Fibroblast of skin of right biceps (primary cell): ENCODE data around the gene SHANK2.
"Not testable (repeated sequence)": the region's sequence is repeated elsewhere in the genome, so short reads cannot be mapped to it uniquely, and the experiment has no call there.

ENCODE experiments used
- DNase-seq: peaks from one replicate; pipeline ENCODE4 v3.0.0-alpha.2; 2013

The SHANK2 gene

DNA sequence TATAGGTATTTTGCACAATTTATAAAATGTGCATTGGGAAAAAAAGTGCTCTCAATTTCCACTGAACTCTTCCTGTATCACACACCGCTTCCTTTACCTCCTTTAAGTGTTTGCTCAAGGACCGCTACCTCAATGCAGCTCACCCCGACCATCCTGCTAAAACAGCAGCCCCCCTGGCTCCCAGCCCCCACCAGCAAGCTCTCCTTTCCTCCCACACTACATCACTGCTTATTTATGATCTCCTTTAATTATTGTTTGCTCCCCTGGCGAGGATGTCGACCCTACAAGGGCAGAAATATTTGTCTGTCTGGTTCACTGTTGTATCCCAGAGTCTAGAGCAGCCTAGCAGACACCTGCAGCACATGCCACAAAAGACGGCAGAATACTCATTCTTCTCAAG, 10.0 kb downstream of the SHANK2 start:
- DNase-seq: no peak

- no peak for DNase-seq
Measured at GRCh38 chr11:71241721-71242259, 10.6 kb downstream of the SHANK2 start.

- DNase-seq: peak; percentile 69
Measured at GRCh38 chr11:71240865-71241691, 11.3 kb downstream of the SHANK2 start.

GRCh38 chr11:71240061-71240690, 12.2 kb downstream of the SHANK2 start:
- DNase-seq: no peak

GRCh38 chr11:71239581-71239980, 12.8 kb downstream of the SHANK2 start:
- no peak for DNase-seq

DNA sequence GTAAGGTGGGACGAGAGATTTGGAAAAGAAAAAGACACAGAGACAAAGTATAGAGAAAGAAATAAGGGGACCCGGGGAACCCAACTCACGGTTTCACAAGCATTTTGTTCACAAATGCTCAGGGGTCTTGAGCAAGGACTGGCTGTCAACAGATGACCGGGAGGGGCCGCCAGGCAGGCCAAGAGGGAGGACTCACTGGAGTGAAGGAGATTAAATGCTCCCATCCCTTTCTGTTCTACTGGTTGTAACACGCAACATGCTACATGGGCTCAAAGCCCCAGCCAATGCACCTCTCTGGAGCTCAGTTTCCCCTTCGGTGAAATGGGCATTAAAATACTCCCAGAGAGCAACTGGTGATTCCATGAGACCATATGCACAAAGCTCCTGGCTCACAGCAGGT, 13.4 kb downstream of the SHANK2 start:
- no peak for DNase-seq

GRCh38 chr11:71238285-71238875, 14.0 kb downstream of the SHANK2 start:
- no peak for DNase-seq

DNA sequence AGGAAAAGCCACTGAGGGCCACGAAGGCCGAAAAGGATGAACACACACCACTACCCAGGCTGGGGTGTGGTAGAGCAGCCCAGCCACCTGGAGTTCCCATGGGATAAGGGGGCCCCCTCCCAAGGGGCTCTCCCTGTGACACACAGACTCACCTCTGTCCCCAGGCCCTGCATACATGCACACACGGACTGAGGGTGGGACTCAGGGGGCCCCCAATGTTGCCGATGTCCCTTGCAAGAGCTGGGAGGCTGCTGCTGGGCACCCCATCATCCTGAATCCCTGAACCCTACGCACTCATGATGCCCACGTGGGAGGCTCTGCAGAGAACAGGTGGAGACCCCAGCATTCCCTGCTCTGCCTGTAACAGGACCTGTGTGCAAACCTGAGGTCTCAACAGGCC, 14.5 kb downstream of the SHANK2 start:
- no peak for DNase-seq

DNA sequence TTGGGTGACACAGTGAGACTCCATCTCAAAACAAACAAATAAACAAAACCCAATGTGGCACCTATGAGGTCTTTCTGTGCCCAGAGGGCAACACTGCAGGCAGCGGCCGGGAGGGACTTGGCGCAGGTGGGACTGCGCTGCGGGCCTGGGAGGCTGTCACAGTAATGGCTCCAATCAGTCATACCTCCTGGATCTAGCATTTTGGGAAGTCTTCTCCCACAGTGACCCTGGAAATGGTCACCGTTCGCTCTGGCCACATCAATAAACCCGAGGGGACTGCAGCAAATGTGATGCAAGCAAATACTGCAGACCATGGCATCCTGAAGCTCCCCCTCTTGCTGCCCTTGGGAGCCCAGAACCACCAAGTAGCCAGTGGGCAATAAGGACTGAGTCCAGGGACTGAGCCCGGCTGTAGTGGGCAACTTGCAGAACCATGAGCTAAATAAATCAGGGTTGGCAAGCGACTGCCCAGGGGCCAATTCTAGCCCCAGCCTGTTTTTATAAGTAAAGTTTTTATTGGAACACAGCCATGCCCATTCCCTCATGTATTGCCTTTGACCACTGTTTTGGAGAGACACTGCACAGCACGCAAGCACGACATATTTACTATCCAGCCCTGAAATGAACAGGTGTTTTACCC, 15.4 kb downstream of the SHANK2 start:
- no peak for DNase-seq

- no peak for DNase-seq
Measured at GRCh38 chr11:71235719-71236118, 16.7 kb downstream of the SHANK2 start.

DNA sequence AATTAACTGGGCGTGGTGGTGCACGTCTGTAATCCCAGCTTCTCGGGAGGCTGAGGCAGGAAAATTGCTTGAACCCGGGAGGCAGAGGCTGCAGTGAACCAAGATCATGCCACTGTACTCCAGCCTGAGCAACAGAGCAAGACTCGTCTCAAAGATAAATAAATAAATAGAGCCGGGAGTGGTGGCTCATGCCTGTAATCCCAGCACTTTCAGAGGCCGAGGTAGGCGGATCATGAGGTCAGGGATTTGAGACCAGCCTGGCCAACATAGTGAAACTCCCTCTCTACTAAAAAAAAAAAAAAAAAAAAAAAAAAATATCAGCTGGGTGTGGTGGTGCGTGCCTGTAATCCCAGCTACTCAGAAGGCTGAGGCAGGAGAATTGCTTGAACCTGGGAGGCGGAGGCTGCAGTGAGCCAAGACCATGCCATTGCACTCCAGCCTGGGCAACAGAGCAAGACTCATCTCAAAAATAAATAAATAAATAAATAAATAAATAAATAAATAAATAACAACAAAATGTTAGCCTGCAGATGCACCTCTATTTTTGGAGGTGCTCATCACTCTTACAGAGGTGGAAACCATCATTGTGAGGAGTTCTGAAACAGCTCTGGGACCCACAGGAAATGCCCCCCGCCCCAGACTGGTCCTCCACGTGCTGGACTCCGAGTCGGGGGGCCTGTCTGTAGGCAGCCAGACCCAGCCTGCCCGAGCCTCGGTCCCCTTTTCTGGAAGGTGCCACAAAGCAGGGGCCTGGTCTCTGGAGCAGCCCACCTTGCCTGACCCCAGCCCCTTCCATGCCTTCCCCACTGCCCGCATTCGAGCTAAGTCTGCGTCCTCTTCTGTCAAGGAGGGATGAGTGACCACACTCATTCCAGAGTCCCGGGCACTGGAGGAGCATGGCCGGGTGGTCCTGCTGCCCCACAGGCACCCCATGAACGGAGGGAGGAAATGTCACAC, 18.2 kb downstream of the SHANK2 start:
- not testable (repeated sequence) for DNase-seq

DNA sequence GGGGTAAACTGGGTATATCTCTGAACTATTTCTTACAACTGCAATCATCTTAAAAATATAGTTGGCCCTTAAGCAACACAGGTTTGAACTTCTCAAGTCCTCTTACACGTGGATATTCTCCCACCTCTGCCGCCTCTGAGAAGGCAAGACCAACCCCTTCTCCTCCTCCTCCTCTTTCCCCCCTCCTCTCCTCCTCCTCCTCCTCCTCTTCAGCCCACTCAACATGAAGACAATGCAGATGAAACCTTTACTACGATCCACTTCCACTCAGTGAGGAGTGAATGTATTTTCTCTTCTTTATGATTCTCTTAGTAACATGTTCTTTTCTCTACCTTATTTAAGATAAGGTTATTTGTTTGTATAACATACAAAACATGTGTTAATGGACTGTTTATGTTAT, 20.0 kb downstream of the SHANK2 start:
- DNase-seq: no peak

GRCh38 chr11:71228961-71229360, 23.4 kb downstream of the SHANK2 start:
- DNase-seq: no peak

DNA sequence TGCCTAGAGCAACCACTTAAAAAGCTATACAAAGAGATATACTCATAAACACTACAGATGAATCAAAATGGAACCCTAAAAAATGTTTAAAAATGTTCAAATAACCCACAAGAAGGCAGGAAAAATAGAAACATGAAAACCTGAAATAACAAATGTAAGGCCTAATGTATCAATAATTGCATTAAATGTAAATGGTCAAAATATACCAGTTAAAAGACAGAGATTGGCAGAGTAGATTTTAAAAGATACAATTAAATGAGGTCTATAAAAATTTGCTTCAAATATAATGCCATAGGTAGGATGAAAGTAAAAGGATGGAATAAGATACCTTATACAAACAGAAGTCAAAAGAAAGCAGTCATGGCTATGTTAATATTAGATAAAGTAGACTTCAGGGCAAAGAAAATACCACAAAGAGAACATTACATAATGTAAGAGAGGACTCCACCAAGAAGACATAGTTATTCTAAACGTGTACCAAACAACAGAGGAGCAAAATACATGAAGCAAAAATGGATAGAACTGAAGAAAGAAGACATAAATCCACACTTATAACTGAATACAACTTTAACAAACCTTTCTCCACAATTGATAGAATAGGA, 25.2 kb downstream of the SHANK2 start:
- no peak for DNase-seq

GRCh38 chr11:71223671-71224660, 28.4 kb downstream of the SHANK2 start:
- DNase-seq: no peak

DNA sequence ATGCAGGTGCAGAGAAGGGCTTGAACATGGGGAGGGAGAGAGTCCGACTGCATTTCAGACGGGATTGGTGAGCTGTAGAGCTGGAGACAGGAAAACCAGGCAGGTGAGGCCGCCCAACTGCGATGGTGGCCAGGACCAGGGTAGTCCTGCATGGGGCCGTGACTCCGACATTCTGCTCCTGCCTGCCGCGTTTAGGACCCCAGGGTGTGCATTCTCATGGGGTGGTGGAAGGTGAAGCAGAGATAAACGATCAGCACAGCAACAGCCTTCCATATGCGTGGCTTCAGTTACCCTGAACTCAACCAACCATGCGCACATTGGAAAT, 29.3 kb downstream of the SHANK2 start:
- DNase-seq: no peak

DNA sequence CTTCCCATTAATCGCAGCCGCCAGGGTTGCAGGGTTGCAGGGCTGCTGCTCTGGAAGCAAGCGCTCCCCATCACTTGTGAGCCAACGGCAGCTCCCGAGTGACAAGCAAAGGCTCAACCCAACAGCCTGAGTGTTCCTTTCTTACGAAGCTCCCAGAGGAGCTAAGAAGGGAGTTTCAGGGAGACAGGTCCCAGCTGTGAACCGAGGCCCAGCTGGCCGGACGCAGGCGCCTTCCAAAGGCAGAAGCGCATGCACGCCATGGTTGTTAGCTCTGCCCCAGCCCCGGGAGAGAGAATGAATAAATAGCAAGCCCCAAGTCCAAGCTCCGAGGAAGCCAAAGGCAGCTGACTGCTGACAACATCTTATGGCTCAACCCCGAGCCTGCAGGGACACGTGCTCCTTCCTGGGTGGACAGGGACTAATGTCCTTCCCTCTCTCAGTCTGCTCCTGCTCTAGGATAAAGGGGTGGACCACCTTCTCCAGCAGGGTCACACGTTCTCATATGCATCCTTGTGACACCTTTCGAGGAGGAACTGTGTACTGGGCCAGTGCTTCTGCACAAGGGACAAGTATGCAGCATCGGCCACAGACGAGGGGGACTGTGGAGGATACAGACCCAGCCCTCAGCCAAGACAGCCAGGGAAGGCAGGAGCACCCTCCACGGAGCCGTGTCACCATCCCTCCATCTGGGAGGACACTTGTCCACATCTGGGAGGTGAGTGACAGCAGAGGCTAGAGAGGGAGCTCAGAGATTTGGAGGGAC, 29.9 kb downstream of the SHANK2 start:
- no peak for DNase-seq

GRCh38 chr11:71221821-71222220, 30.6 kb downstream of the SHANK2 start:
- DNase-seq: no peak

- no peak for DNase-seq
Measured at GRCh38 chr11:71221201-71221600, 31.2 kb downstream of the SHANK2 start.
